HEK293 (cell line): ENCODE data around the gene FREM3.

Source experiments
- CTCF ChIP-seq: fragments of 450-650 bp; formaldehyde crosslinking; IDR thresholded peaks from 2 replicates; pipeline ENCODE4 v1.5.1; 2016; ENCODE audit warnings: missing biosample characterization, missing genetic modification characterization
- PATZ1 ChIP-seq: fragments of 450-650 bp; formaldehyde crosslinking; IDR thresholded peaks from 2 replicates; pipeline ENCODE4 v1.5.1; 2016; ENCODE audit warnings: missing biosample characterization, missing genetic modification characterization
- PRDM10 ChIP-seq: fragments of 450-650 bp; formaldehyde crosslinking; IDR thresholded peaks from 2 replicates; pipeline ENCODE4 v1.5.1; 2016; ENCODE audit warnings: missing biosample characterization, missing genetic modification characterization
- ZBTB8A ChIP-seq: fragments of 450-650 bp; formaldehyde crosslinking; IDR thresholded peaks from 2 replicates; pipeline ENCODE4 v1.5.1; 2016; ENCODE audit warnings: missing biosample characterization, missing genetic modification characterization
- ZNF394 ChIP-seq: fragments of 450-650 bp; formaldehyde crosslinking; IDR thresholded peaks from 2 replicates; pipeline ENCODE4 v1.5.1; 2016; ENCODE audit warnings: missing biosample characterization, missing genetic modification characterization, mild to moderate bottlenecking, moderate library complexity, borderline replicate concordance
- ZNF398 ChIP-seq: fragments of 450-650 bp; formaldehyde crosslinking; IDR thresholded peaks from 2 replicates; pipeline ENCODE4 v1.5.1; 2017; ENCODE audit warnings: missing biosample characterization, missing genetic modification characterization
- ZNF416 ChIP-seq: fragments of 450-650 bp; formaldehyde crosslinking; IDR thresholded peaks from 2 replicates; pipeline ENCODE4 v1.5.1; 2016; ENCODE audit warnings: missing biosample characterization, missing genetic modification characterization

- TF ChIP-seq ZNF394 (tag by site-specific recombination) (no peak), ZNF398 (tag by site-specific recombination) (no peak), ZNF416 (tag by site-specific recombination) (no peak), ZBTB8A (tag by site-specific recombination) (no peak), CTCF (tag by site-specific recombination) (no peak), PRDM10 (tag by site-specific recombination) (no peak), PATZ1 (tag by site-specific recombination) (no peak)
Measured at GRCh38 chr4:143625632-143626031, 74.8 kb downstream of the FREM3 start.
